ENCODE results near the gene IRF1. TPM values are rescaled to one million over a fixed set of nuclear protein-coding genes. Genes with fewer than 3 reads are reported as not detected.

The IRF1 gene
- total RNA-seq, 2 experiments from 2014 or later = 221 to 228 TPM

GRCh38 chr5:132493241-132493640 is 2.7 kb upstream of the IRF1 start:
- peaks cover 18% of the 10 kb centered on the region for H3K36me3 Mint-ChIP-seq (ENCODE audit: low read depth)
- H3K27me3 Mint-ChIP-seq (ENCODE audit: low read depth) = no peaks in the 10 kb centered on the region
- peaks cover 54% of the 10 kb centered on the region for H3K4me1 Mint-ChIP-seq (ENCODE audit: low read depth)
- peak; percentile 20 for DNase-seq
- ChIA-PET POLR2A (interaction anchor here (0.6 to 21.2 kb wide), 5 partner anchors 13 to 1476 kb away, joined by 3 to 720 read pairs (median 249); partner anchors contain the start of gene IRF1), CTCF (interaction anchor here (0.7 to 5.7 kb wide), 8 partner anchors 13 to 107 kb away, joined by 3 to 29 read pairs (median 5); no protein-coding TSS in a partner anchor)
- ATAC-seq = no peak
- H3K4me3 Mint-ChIP-seq = no peak overlapping the region
- H3K9me3 Mint-ChIP-seq (ENCODE audit: insufficient read depth) = no peaks in the 10 kb centered on the region
- H3K27ac Mint-ChIP-seq = peak overlapping the region; percentile 95

- Mint-ChIP-seq H3K4me3 (peak overlapping the region; percentile 85), H3K9me3 (ENCODE audit: insufficient read depth) (no peaks in the 10 kb centered on the region), H3K4me1 (ENCODE audit: low read depth) (peaks cover 54% of the 10 kb centered on the region), H3K36me3 (ENCODE audit: low read depth) (peaks cover 25% of the 10 kb centered on the region), H3K27ac (peak overlapping the region; percentile 97), H3K27me3 (ENCODE audit: low read depth) (no peaks in the 10 kb centered on the region)
- ChIA-PET POLR2A (interaction anchor here (0.5 to 21.2 kb wide), 11 partner anchors 9 to 1477 kb away, joined by 3 to 720 read pairs (median 93); partner anchors contain the start of gene IRF1), CTCF (interaction anchor here (0.7 to 5.7 kb wide), 7 partner anchors 25 to 106 kb away, joined by 3 to 29 read pairs (median 6); no protein-coding TSS in a partner anchor)
- no peak for ATAC-seq
- no peak for DNase-seq
These were observed 2.0 kb upstream of the IRF1 start for GRCh38 chr5:132492386-132493125.

- POLR2A ChIA-PET = interaction anchor here (0.5 to 22.6 kb wide), 16 partner anchors 3 to 296 kb away, joined by 3 to 720 read pairs (median 55); partner anchors contain the start of genes IRF1 and SLC22A5
- CTCF ChIA-PET = interaction anchor here (0.8 to 6.1 kb wide), 14 partner anchors 9 to 105 kb away, joined by 3 to 52 read pairs (median 10); no protein-coding TSS in a partner anchor
- Mint-ChIP-seq H3K27me3 (ENCODE audit: low read depth) (no peaks in the 10 kb centered on the region), H3K27ac (peak overlapping the region; percentile 97), H3K36me3 (ENCODE audit: low read depth) (peaks cover 34% of the 10 kb centered on the region), H3K4me3 (peak overlapping the region; percentile 85), H3K4me1 (ENCODE audit: low read depth) (peaks cover 58% of the 10 kb centered on the region), H3K9me3 (ENCODE audit: insufficient read depth) (no peaks in the 10 kb centered on the region)
- peak; percentile 2 for ATAC-seq
- peak; percentile 49 for DNase-seq
These were observed 1.1 kb upstream of the IRF1 start for GRCh38 chr5:132491368-132492364.

- DNase-seq (peak; percentile 63), ATAC-seq (peak; percentile 21)
- Mint-ChIP-seq H3K27ac (peak overlapping the region; percentile 90), H3K4me1 (ENCODE audit: low read depth) (peaks cover 68% of the 10 kb centered on the region), H3K27me3 (ENCODE audit: low read depth) (no peaks in the 10 kb centered on the region), H3K9me3 (ENCODE audit: insufficient read depth) (no peaks in the 10 kb centered on the region), H3K4me3 (peak overlapping the region; percentile 92), H3K36me3 (ENCODE audit: low read depth) (peaks cover 51% of the 10 kb centered on the region)
- ChIA-PET POLR2A (interaction anchor here (0.6 to 22.6 kb wide), 22 partner anchors 5 to 562 kb away, joined by 3 to 720 read pairs (median 17); partner anchors contain the start of genes HSPA4, IRF1 and SLC22A5), CTCF (interaction anchor here (0.9 to 6.1 kb wide), 14 partner anchors 10 to 103 kb away, joined by 3 to 52 read pairs (median 9); no protein-coding TSS in a partner anchor)
These were observed 596 bp downstream of the IRF1 start for GRCh38 chr5:132489871-132490483.

GRCh38 chr5:132489051-132489770 is 1.4 kb downstream of the IRF1 start:
- no peak for ATAC-seq
- POLR2A ChIA-PET = interaction anchor here (0.5 to 22.6 kb wide), 15 partner anchors 6 to 263 kb away, joined by 3 to 720 read pairs (median 57); partner anchors contain the start of gene IRF1
- Mint-ChIP-seq H3K4me1 (ENCODE audit: low read depth) (peaks cover 69% of the 10 kb centered on the region), H3K27ac (peak overlapping the region; percentile 90), H3K4me3 (peak overlapping the region; percentile 92), H3K36me3 (ENCODE audit: low read depth) (peaks cover 59% of the 10 kb centered on the region), H3K9me3 (ENCODE audit: insufficient read depth) (no peaks in the 10 kb centered on the region), H3K27me3 (ENCODE audit: low read depth) (no peaks in the 10 kb centered on the region)
- DNase-seq = peak; percentile 30
- CTCF ChIA-PET = interaction anchor here (0.9 to 6.1 kb wide), 9 partner anchors 10 to 78 kb away, joined by 3 to 52 read pairs (median 25); no protein-coding TSS in a partner anchor

GRCh38 chr5:132488590-132488989 is 2.0 kb downstream of the IRF1 start:
- Mint-ChIP-seq H3K36me3 (ENCODE audit: low read depth) (peaks cover 65% of the 10 kb centered on the region), H3K27me3 (ENCODE audit: low read depth) (no peaks in the 10 kb centered on the region), H3K27ac (peak overlapping the region; percentile 90), H3K4me3 (peak overlapping the region; percentile 92), H3K4me1 (ENCODE audit: low read depth) (peaks cover 69% of the 10 kb centered on the region), H3K9me3 (ENCODE audit: insufficient read depth) (no peaks in the 10 kb centered on the region)
- DNase-seq (no peak), ATAC-seq (no peak)
- ChIA-PET CTCF (interaction anchor here (0.6 to 6.1 kb wide), 11 partner anchors 9 to 332 kb away, joined by 3 to 52 read pairs (median 9); no protein-coding TSS in a partner anchor), POLR2A (interaction anchor here (1.4 to 22.6 kb wide), 13 partner anchors 6 to 264 kb away, joined by 3 to 720 read pairs (median 93); partner anchors contain the start of gene IRF1)

- no peaks in the 10 kb centered on the region for H3K27me3 Mint-ChIP-seq (ENCODE audit: low read depth)
- no peaks in the 10 kb centered on the region for H3K9me3 Mint-ChIP-seq (ENCODE audit: insufficient read depth)
- ATAC-seq (no peak), DNase-seq (peak; percentile 22)
- H3K4me1 Mint-ChIP-seq (ENCODE audit: low read depth) = peaks cover 69% of the 10 kb centered on the region
- CTCF ChIA-PET = interaction anchor here (0.6 to 6.1 kb wide), 13 partner anchors 8 to 332 kb away, joined by 3 to 52 read pairs (median 5); no protein-coding TSS in a partner anchor
- H3K27ac Mint-ChIP-seq = peak overlapping the region; percentile 90
- H3K36me3 Mint-ChIP-seq (ENCODE audit: low read depth) = peaks cover 71% of the 10 kb centered on the region
- H3K4me3 Mint-ChIP-seq = peak overlapping the region; percentile 92
- POLR2A ChIA-PET = interaction anchor here (0.9 to 22.6 kb wide), 13 partner anchors 7 to 106 kb away, joined by 3 to 720 read pairs (median 93); partner anchors contain the start of gene IRF1
These were observed 2.6 kb downstream of the IRF1 start for GRCh38 chr5:132487841-132488555.

GRCh38 chr5:132487095-132487428 is 3.5 kb downstream of the IRF1 start:
- POLR2A ChIA-PET = interaction anchor here (1.4 to 22.6 kb wide), 9 partner anchors 7 to 94 kb away, joined by 4 to 720 read pairs (median 249); partner anchors contain the start of gene IRF1
- H3K4me3 Mint-ChIP-seq = peak overlapping the region; percentile 92
- H3K36me3 Mint-ChIP-seq (ENCODE audit: low read depth) = peaks cover 75% of the 10 kb centered on the region
- no peak for ATAC-seq
- DNase-seq = no peak
- CTCF ChIA-PET = interaction anchor here (0.8 to 6.1 kb wide), 6 partner anchors 12 to 72 kb away, joined by 3 to 52 read pairs (median 14); no protein-coding TSS in a partner anchor
- peaks cover 67% of the 10 kb centered on the region for H3K4me1 Mint-ChIP-seq (ENCODE audit: low read depth)
- H3K27ac Mint-ChIP-seq = peak overlapping the region; percentile 90
- H3K9me3 Mint-ChIP-seq (ENCODE audit: insufficient read depth) = no peaks in the 10 kb centered on the region
- no peaks in the 10 kb centered on the region for H3K27me3 Mint-ChIP-seq (ENCODE audit: low read depth)

- CTCF ChIA-PET = interaction anchor here (1.4 to 6.1 kb wide), 4 partner anchors 13 to 61 kb away, joined by 3 to 52 read pairs (median 30); no protein-coding TSS in a partner anchor
These were observed 4.1 kb downstream of the IRF1 start for GRCh38 chr5:132486318-132487094.

More at GRCh38 chr5:132486318-132487094, 4.1 kb downstream of the IRF1 start:
- H3K36me3 Mint-ChIP-seq (ENCODE audit: low read depth) = peaks cover 78% of the 10 kb centered on the region
- no peak for ATAC-seq
- POLR2A ChIA-PET = interaction anchor here (1.4 to 22.6 kb wide), 9 partner anchors 7 to 93 kb away, joined by 4 to 720 read pairs (median 249); partner anchors contain the start of gene IRF1
- DNase-seq = peak; percentile 20
- peak overlapping the region; percentile 92 for H3K4me3 Mint-ChIP-seq
- no peaks in the 10 kb centered on the region for H3K9me3 Mint-ChIP-seq (ENCODE audit: insufficient read depth)
- H3K27me3 Mint-ChIP-seq (ENCODE audit: low read depth) = no peaks in the 10 kb centered on the region
- H3K27ac Mint-ChIP-seq = peak overlapping the region; percentile 90
- peaks cover 64% of the 10 kb centered on the region for H3K4me1 Mint-ChIP-seq (ENCODE audit: low read depth)

Measured in activated CD8-positive, alpha-beta T cell treated with anti-CD3 and anti-CD28 coated beads, Interleukin-2, amount 10 ng/mL, durations not matched to agents 7 days and 5 days (primary cell).